NCI-H524 treated with DMSO at 0.1 percent for 48 hours (cell line): ENCODE results near the gene XRN1.

Experiments used
- DNase-seq: peaks from one replicate; lab custom pipeline; 2025; lab: John Stamatoyannopoulos, UW

XRN1 gene

GRCh38 chr3:142272200-142272891 lies 175.5 kb downstream of the XRN1 start:
- DNase-seq, result no peak

DNA sequence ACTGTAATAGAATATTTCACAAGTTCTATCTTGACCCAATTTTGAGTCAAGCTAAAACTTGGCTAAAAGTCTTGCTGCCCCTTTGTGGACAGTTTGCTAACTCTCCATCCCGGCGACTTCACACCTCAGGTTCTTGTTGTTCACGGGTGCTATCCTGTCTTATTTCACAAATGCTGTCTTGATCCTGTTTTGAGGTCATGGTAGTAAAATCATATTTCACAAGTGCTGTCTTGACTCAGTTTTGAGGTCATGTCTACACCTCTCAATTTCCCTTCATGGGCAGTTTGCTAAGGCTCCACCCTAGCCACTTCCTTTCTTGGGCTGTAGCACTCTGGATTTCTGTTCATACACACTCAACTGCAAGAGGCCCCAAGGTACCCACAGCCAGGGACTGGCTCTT lies 177.4 kb downstream of the XRN1 start:
- no peak for DNase-seq

- no peak for DNase-seq
Measured at GRCh38 chr3:142269767-142270166, 178.1 kb downstream of the XRN1 start.

- no peak for DNase-seq
Measured at GRCh38 chr3:142268426-142268825, 179.4 kb downstream of the XRN1 start.

- DNase-seq, result no peak
Measured at GRCh38 chr3:142267269-142267668, 180.6 kb downstream of the XRN1 start.

DNA sequence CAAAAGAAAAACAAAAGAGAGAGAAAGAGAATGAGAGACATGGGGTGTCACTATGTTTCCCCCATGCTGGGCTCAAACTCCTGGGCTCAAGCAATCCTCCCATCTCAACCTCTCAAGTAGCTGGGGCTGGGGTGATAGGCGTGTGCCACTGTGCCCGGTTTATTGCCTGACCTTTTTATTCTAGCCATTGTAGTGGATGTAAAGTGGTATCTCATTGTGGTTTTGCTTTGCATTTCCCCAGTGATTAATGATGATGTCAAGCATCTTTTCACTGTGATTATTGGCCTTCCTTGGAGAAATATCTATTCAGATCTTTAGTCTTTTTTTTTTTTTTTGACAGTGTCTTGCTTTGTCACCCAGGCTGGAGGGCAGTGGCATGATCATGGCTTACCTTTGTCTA lies 184.7 kb downstream of the XRN1 start:
- no peak for DNase-seq

GRCh38 chr3:142259359-142259758 lies 188.5 kb downstream of the XRN1 start:
- DNase-seq, result no peak

DNA sequence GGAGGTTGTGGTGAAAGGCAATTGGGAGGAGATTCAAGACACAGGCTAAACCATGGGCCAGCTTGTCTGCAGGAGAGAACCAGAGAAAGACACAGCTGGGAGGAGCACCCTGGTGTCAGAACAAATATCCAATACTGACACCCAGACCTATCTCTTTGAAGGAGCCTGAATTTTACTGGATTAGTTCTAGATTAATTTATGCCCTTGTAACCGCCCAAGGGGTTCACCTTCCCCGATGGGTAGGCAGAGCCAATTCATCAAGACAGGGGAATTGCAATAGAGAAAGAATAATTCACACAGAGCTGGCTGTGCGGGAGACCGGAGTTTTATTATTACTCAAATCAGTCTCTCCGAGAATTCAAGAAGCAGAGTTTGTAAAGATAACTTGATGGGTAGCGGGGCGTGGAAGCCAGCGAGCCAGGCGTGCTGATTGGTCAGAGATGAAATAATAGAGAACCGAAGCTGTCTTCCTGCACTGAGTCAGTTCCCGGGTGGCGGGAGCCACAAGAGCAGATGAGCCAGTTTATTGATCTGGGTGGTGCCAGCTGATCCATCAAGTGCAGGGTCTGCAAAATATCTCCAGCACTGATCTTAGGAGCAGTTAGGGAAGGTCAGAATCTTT lies 191.0 kb downstream of the XRN1 start:
- no peak for DNase-seq
